ENCODE measurements around the gene HSPA5. TPM values are rescaled to one million over a fixed set of nuclear protein-coding genes. Genes with fewer than 3 reads are reported as not detected.

HSPA5 gene
- total RNA-seq, result 147 and 159 TPM in 2 replicates

DNA sequence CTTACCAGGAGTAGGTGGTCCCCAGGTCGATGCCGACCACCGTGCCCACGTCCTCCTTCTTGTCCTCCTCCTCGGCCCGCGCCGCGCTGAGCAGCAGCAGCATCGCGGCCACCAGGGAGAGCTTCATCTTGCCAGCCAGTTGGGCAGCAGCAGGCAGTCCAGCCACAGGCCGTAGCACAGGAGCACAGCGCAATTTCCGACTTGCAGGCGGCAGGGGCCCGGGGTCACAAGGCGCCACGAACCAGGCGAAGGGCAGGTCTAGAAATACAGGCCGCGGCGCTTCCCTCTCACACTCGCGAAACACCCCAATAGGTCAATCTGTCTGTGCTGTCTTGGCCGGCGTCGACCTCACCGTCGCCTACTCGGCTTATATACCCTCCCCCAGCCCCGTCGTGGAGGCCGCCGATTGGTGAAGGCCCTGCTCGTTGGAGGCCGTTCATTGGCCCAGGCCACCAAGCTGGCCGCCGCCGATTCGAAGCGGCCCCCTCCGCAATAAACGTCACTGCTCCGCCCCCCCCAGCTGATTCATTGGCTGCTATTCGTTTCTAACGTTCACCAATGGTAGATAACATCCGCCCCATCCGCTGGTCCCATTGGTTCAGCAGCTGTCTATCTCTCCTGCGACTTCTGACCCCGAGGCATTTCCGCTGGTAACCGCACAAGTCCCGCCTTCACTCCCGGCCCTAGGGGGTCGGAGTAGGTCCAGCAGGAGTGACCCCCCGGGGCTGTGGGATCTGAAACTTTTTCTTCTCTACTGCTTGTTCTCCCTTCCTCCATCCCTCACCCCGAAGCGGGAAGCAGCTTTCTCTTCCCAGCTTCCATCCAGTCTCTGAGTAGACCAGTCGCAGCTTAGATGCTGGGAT, at the start of gene HSPA5:
Gene HSPA5 (minus strand): TSS at position 344 of the 863 bp plus-strand sequence. CDS start 217 bp downstream, at position 127.

DNA sequence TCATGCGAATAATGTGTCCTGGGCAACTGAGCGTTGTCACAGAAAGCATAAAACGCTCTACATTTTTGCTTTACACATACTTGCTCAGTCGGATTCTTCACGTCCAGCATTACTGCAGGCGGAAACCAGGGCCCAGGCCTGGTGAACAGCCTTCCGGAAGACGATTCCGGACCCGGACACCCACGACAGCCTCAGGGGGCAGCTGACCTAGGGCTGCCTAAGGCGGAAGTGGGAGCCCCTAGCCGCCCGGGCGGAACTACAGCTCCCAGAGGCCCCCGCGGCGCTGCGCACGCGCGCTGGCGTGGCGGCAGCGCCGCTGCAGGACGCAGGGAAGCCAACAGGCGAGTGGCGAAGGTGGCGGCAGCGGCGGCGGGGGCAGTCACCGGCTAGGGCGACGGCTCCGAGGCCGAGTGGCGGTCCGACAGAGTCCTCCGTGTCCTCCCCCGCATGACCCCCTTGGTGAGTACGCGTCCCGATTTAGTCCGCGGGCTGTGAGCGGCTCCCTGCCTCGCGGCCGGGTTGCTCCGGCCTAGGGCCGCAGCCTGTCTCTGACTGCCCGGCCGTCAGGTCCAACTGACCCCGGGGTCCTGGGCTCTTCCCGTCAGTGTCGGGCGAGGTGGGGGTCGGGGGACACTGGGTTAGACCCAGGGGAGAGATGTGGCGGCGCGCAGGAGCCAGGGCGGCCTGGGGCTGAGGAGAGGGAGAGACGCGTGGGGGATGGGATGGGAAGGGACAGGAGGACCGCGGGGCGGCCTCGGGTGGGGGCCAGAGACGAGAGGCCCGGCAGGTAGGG, 20.6 kb upstream of the HSPA5 start, which contains the start of gene GAPVD1:
Gene GAPVD1 (plus strand): TSS at position 326 of the 793 bp plus-strand sequence. CDS start 37,096 bp downstream, outside the sequence.

DNA sequence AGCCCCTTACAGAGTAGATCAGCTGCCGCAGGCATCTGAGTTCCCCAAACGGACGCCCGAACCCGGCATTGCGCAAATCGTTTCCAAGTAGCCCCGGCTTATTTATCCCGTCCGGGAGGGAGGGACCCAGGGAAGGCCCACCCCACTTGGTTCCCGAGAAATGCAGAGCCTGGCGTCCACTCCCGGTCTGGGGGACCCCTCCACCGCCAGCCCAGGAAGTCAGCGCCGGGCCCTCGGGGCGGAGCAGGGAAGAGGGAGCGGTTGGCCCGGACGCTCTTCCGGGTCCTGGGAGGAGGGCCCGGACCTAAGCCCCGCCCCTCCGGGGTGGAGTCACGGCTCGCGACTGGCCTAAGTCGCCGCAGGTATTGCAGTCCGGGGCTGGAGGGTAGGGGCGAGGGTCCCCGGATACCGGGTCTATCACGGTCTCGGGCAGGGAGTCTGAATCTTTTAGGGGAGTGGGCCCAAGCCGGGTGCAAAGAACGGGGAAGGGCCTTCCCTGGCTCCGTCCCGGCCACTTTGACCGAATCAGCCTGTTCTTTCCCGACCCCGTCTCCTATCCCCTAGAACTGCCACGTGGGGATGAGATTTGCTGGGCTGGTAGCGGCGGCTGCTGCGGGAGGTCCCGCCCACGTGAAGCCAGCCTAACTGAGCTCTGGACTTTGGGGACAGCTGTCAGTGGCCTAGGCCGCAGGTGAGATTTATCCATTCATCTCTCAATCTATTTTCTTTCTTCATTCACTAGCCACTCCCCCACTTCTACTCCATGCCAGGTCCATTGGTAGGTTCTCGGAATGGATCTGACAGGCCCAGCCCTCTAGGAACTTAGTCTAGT, 40.7 kb downstream of the HSPA5 start, which contains the start of gene RABEPK:
Gene RABEPK (plus strand): TSS at position 327 of the 832 bp plus-strand sequence. CDS start 2,472 bp downstream, outside the sequence.

DNA sequence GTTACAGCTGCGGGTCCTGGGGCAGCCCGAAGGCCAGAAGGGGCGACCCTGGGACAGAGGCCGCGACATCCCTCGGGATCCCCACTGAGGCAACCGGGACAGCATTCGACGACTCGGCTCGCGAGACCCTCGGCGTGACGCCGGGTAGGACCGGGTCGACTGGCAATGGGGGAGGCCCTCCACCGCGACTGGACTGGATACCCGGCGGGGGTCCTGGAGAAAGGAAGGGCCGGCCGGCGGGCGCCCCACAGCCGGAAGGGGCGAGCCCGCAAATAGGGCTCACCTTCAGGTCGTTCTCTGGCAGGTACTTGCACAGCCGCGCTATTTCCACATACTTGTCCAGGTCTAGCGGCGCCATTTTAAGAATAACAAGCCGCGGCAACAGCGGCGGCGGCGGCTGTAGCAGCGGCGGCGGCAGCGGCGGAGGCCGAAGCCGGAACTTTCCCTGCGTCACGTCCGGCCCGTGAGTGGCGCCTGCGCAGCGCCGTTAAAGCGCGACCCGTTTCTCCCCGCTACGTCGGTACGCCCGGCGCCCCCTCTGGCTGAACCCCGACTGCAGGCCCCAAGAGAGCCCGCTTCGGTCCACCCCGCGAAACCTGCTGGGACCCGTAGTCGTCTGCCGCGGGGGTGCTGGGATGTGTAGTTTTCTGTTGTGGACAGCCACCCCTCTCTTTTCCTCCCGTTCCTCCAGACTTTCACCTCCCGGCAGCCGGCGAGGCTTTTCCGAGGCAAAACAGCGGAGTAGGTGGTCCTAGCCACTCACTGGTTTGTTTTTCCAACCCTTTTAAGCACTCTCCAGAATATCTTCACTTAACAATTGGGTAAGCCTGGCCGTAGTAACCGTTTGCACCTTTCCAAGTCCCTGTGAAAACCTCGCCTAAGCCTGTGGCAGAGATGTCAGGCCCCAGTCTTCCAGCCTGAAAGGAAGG, 51.5 kb downstream of the HSPA5 start, which contains the start of gene PPP6C:
Gene PPP6C (minus strand): TSS at position 443 of the 929 bp plus-strand sequence. CDS start 85 bp downstream, at position 358.

Small RNAs within 50 kb of the gene (small RNA-seq; reads per million reads assigned to genes)
- not detected for gene AL354710.1

Other genes starting within 250 kb of the HSPA5 start
- 11.3 and 12.3 TPM in 2 replicates for gene SCAI, start 97.8 kb downstream of the HSPA5 start, total RNA-seq
- gene PPP6C, start 51.5 kb downstream of the HSPA5 start, total RNA-seq, result 36.5 and 43.4 TPM in 2 replicates
- 23.5 and 24.4 TPM in 2 replicates for gene RABEPK, start 40.8 kb downstream of the HSPA5 start, total RNA-seq
- 59.5 and 65.0 TPM in 2 replicates for gene GAPVD1, start 20.5 kb upstream of the HSPA5 start, total RNA-seq